ENCODE data around the gene SLC22A17.
"Not testable (repeated sequence)": the region's sequence is repeated elsewhere in the genome, so short reads cannot be mapped to it uniquely, and the experiment has no call there.

The SLC22A17 gene

GRCh38 chr14:23352506-23353432 lies at the start of gene SLC22A17:
Gene SLC22A17 (minus strand): TSS chr14:23352887.
- DNase-seq (ENCODE audit: low read depth in 3 of 3) = peak; percentile 16 to 26 (median 20)

GRCh38 chr14:23401291-23401690 lies 48.6 kb upstream of the SLC22A17 start:
- DNase-seq (ENCODE audit: low read depth in 3 of 3) = no peak

GRCh38 chr14:23400496-23401149 lies 47.9 kb upstream of the SLC22A17 start:
- DNase-seq (ENCODE audit: low read depth in 3 of 3) = not testable (repeated sequence)

GRCh38 chr14:23399591-23399990 lies 46.9 kb upstream of the SLC22A17 start:
- no peak for DNase-seq (ENCODE audit: low read depth in 3 of 3)

GRCh38 chr14:23399136-23399535 lies 46.4 kb upstream of the SLC22A17 start:
- DNase-seq (ENCODE audit: low read depth in 3 of 3) = no peak

GRCh38 chr14:23398348-23398747 lies 45.7 kb upstream of the SLC22A17 start:
- no peak for DNase-seq (ENCODE audit: low read depth in 3 of 3)

GRCh38 chr14:23396781-23397407 lies 44.2 kb upstream of the SLC22A17 start:
- no peak for DNase-seq (ENCODE audit: low read depth in 3 of 3)

GRCh38 chr14:23396126-23396525 lies 43.4 kb upstream of the SLC22A17 start:
- no peak for DNase-seq (ENCODE audit: low read depth in 3 of 3)

- DNase-seq (ENCODE audit: low read depth in 3 of 3) = no peak
These were observed 39.9 kb upstream of the SLC22A17 start for GRCh38 chr14:23392613-23393012.

- DNase-seq (ENCODE audit: low read depth in 3 of 3) = not testable (repeated sequence)
These were observed 37.2 kb upstream of the SLC22A17 start for GRCh38 chr14:23389871-23390270.

- no peak for DNase-seq (ENCODE audit: low read depth in 3 of 3)
These were observed 36.7 kb upstream of the SLC22A17 start for GRCh38 chr14:23389396-23389795.

GRCh38 chr14:23388996-23389395 lies 36.3 kb upstream of the SLC22A17 start:
- no peak for DNase-seq (ENCODE audit: low read depth in 3 of 3)

GRCh38 chr14:23387916-23388882 lies 35.5 kb upstream of the SLC22A17 start:
- DNase-seq (ENCODE audit: low read depth in 3 of 3) = no peak

- no peak for DNase-seq (ENCODE audit: low read depth in 3 of 3)
These were observed 34.3 kb upstream of the SLC22A17 start for GRCh38 chr14:23386999-23387398.

- not testable (repeated sequence) for DNase-seq (ENCODE audit: low read depth in 3 of 3)
These were observed 33.6 kb upstream of the SLC22A17 start for GRCh38 chr14:23386266-23386657.

GRCh38 chr14:23385642-23386265 lies 33.1 kb upstream of the SLC22A17 start:
- DNase-seq (ENCODE audit: low read depth in 3 of 3) = no peak

GRCh38 chr14:23385244-23385641 lies 32.6 kb upstream of the SLC22A17 start:
- no peak for DNase-seq (ENCODE audit: low read depth in 3 of 3)

GRCh38 chr14:23384364-23385080 lies 31.8 kb upstream of the SLC22A17 start:
- no peak for DNase-seq (ENCODE audit: low read depth in 3 of 3)

GRCh38 chr14:23382731-23383440 lies 30.2 kb upstream of the SLC22A17 start:
- DNase-seq (ENCODE audit: low read depth in 3 of 3) = no peak

GRCh38 chr14:23382276-23382675 lies 29.6 kb upstream of the SLC22A17 start:
- no peak for DNase-seq (ENCODE audit: low read depth in 3 of 3)

All from stimulated activated CD4-positive, alpha-beta T cell treated with anti-CD3 and anti-CD28 coated beads, TNF-alpha, amount 100 ng/mL, for 4 hours (primary cell).